RWPE2 (cell line): ENCODE data around the gene C14orf132.

Experiments used
- ATAC-seq: fragments of 200-7000 bp; cut with Tn5 transposase; 3 replicates; pipeline ENCODE4 v1.9.1; 2021; ENCODE audit warnings: low read depth
- DNase-seq: peaks from one replicate; pipeline ENCODE4 v3.0.0-alpha.2; 2020; ENCODE audit warnings: low spot score
- H3K27ac ChIP-seq: fragments of 450-650 bp; 2 replicates; pipeline ENCODE4 v1.5.1; 2017; ENCODE audit warnings: mild to moderate bottlenecking; ENCODE audit not compliant: poor library complexity, severe bottlenecking
- H3K27me3 ChIP-seq: fragments of 250-450 bp; sonication (Bioruptor Pico); 2 replicates; pipeline ENCODE4 v1.5.1; 2021; ENCODE audit warnings: mild to moderate bottlenecking, moderate library complexity; ENCODE audit not compliant: insufficient read depth, poor library complexity, severe bottlenecking
- H3K36me3 ChIP-seq: fragments of 250-450 bp; sonication (Bioruptor Pico); 2 replicates; pipeline ENCODE4 v1.5.1; 2020; ENCODE audit warnings: low read depth, mild to moderate bottlenecking, moderate library complexity
- H3K4me1 ChIP-seq: fragments of 250-450 bp; sonication (Bioruptor Pico); 2 replicates; pipeline ENCODE4 v1.5.1; 2021; ENCODE audit warnings: mild to moderate bottlenecking, moderate library complexity; ENCODE audit not compliant: insufficient read depth, poor library complexity, severe bottlenecking
- H3K4me3 ChIP-seq: fragments of 250-450 bp; sonication (Bioruptor Pico); 2 replicates; pipeline ENCODE4 v1.5.1; 2021; ENCODE audit warnings: mild to moderate bottlenecking, moderate library complexity; ENCODE audit not compliant: severe bottlenecking
- H3K9me3 ChIP-seq: fragments of 250-450 bp; sonication (Bioruptor Pico); 2 replicates; pipeline ENCODE4 v1.5.1; 2021; ENCODE audit warnings: mild to moderate bottlenecking, moderate library complexity; ENCODE audit not compliant: severe bottlenecking
- TF ChIP-seq, protein P1 (sequence below): fragments of 450-650 bp; IDR thresholded peaks from one replicate; pipeline ENCODE4 v1.5.1; 2017; ENCODE audit warnings: mild to moderate bottlenecking, moderate library complexity; ENCODE audit not compliant: poor library complexity, severe bottlenecking

C14orf132 gene

DNA sequence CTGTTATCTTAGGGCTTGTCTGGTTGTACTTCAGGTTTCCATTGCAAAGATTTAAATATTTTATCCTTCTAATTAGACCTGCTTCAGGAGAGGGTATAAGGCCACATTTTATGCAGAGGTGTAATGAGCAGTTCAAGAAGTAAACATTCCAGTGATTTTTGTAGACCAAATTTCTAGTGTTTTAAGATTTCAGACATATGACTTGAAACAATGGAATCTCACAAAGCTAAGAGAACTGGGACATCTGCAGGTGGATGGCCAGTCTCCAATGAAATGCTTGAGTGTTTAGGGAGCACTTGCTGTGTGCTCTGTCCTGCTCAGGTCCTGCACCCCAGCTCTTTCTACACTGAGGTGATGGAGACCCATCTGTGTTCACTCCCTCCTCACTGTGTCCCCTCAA is 7.9 kb downstream of the C14orf132 start:
- Histone ChIP-seq H3K4me1 (no peaks in the 10 kb centered on the region), H3K36me3 (no peaks in the 10 kb centered on the region), H3K27ac (no peak overlapping the region), H3K4me3 (no peak overlapping the region), H3K27me3 (no peaks in the 10 kb centered on the region), H3K9me3 (no peaks in the 10 kb centered on the region)
- TF ChIP-seq, protein P1, sequence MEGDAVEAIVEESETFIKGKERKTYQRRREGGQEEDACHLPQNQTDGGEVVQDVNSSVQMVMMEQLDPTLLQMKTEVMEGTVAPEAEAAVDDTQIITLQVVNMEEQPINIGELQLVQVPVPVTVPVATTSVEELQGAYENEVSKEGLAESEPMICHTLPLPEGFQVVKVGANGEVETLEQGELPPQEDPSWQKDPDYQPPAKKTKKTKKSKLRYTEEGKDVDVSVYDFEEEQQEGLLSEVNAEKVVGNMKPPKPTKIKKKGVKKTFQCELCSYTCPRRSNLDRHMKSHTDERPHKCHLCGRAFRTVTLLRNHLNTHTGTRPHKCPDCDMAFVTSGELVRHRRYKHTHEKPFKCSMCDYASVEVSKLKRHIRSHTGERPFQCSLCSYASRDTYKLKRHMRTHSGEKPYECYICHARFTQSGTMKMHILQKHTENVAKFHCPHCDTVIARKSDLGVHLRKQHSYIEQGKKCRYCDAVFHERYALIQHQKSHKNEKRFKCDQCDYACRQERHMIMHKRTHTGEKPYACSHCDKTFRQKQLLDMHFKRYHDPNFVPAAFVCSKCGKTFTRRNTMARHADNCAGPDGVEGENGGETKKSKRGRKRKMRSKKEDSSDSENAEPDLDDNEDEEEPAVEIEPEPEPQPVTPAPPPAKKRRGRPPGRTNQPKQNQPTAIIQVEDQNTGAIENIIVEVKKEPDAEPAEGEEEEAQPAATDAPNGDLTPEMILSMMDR, result no peak
- ATAC-seq, result no peak
- DNase-seq, result no peak

DNA sequence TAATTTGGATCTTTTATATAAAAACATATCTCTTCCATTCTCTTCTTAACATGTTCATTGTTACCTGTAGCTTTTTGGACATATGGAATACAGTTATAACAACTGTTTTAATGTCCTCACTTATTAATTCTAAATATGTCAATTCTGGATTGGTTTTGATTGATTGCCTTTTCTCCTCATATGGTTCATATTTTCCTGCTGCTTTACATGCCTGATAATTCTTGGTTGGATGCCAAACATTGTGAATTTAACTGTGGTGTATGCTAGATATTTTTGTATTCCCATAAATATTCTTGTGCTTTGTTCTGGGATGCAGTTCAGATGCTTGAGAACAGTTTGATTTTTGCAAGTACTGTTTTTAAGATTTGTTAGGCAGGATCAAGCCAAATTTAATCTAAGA is 10.8 kb downstream of the C14orf132 start:
- TF ChIP-seq, protein P1, result no peak
- Histone ChIP-seq H3K4me1 (no peaks in the 10 kb centered on the region), H3K27me3 (no peaks in the 10 kb centered on the region), H3K36me3 (no peaks in the 10 kb centered on the region), H3K9me3 (no peaks in the 10 kb centered on the region), H3K4me3 (no peak overlapping the region), H3K27ac (no peak overlapping the region)
- ATAC-seq, result no peak
- no peak for DNase-seq

DNA sequence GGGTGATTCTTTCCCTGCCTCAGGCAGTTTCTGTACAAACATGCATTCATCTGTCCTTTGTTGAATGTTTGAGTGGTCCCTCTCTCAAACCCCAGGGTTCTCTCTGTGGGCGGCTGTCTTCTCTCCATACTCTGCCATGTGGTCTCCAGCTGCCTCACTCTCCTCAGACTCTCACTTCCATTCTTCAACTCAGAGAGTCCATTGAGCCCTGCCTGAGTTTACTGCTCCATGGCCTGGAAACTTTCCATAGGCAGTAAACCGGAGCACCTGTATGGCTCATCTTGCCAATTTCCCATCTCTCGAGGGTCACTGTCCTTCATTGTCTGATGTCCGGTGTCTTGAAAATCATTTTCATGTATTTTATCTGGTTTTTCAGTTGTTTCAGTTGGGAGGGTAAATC is 11.3 kb downstream of the C14orf132 start:
- H3K27me3 ChIP-seq, result no peaks in the 10 kb centered on the region
- TF ChIP-seq, protein P1, result no peak
- no peak overlapping the region for H3K4me3 ChIP-seq
- ATAC-seq (no peak), DNase-seq (peak; percentile 7)
- no peaks in the 10 kb centered on the region for H3K36me3 ChIP-seq
- H3K9me3 ChIP-seq, result no peaks in the 10 kb centered on the region
- H3K27ac ChIP-seq, result no peak overlapping the region
- H3K4me1 ChIP-seq, result no peaks in the 10 kb centered on the region

DNA sequence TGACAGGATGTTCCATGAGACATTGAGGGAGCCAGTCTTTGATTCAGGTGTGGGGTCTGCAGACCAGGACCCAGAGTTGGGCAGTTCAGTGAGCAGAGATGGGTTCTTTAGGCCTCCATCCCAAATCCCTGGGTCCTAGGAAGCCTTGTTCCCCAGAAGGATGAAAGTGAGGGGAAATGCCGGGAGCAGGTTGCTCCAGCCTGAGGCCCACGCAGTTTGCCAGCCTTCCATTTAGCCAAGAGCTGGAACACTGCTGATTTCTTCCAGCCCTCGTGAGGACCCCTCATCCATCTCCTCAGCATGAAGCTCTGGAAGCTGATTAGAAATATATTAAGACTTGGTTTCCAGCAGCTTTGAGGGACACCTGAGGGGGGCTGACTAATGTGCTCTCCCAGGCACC is 12.1 kb downstream of the C14orf132 start:
- H3K4me3 ChIP-seq, result no peak overlapping the region
- no peaks in the 10 kb centered on the region for H3K4me1 ChIP-seq
- DNase-seq (peak; percentile 11), ATAC-seq (no peak)
- H3K36me3 ChIP-seq, result no peaks in the 10 kb centered on the region
- H3K27me3 ChIP-seq, result no peaks in the 10 kb centered on the region
- TF ChIP-seq, protein P1, result no peak
- no peak overlapping the region for H3K27ac ChIP-seq
- H3K9me3 ChIP-seq, result no peaks in the 10 kb centered on the region

DNA sequence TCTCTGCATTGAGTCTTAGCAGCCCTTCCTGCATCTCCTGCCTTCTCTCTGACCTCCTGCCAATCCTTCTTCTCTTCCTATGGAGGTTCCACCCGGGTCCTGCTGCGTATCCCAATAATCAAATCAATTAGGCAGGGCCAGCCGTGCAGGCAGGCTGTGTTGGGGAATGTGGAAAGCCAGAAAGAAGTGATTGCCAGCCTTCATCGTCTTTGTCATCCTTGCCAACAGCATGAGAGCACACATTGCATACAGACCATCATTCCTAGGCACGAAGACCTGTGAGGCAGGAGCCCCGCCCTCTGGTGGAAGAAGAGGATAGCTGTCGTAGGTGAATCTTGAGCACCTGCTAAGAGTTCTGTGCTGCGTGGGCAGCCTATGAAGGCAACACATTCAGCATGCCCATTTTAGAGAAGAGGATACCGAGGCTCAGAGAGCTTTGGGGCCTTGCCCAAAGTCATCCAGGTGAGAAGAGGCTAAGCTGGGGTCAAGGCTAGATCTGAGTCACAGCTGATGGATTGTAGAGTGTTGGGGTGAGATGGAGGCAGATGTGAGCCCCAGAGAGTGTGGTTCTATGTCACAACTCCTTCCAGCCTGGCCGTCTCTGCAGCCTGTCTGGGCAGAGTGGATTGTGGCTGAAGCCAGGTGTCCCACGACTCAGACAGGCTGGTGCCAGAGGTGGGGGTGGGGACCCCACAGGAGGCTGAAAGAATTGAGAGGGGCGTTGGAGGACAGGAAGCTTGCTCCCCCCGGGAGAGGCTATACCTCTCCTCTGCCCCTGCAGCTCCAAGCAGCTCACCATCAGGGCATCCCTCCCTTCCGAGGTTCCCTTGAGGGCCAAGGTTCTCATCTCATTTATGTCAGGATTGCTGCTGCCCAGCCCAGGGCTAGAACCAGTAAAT is 12.7 kb downstream of the C14orf132 start:
- Histone ChIP-seq H3K4me1 (no peaks in the 10 kb centered on the region), H3K27ac (no peak overlapping the region), H3K36me3 (no peaks in the 10 kb centered on the region), H3K27me3 (no peaks in the 10 kb centered on the region), H3K9me3 (no peaks in the 10 kb centered on the region), H3K4me3 (no peak overlapping the region)
- 0 out of 3 replicates have a peak, but pooled peaks have one; percentile 28 for ATAC-seq
- TF ChIP-seq, protein P1, result peak; percentile 45
- DNase-seq, result peak; percentile 51
